ENCODE results near the gene NFATC2IP. TPM values are rescaled to one million over a fixed set of nuclear protein-coding genes. Genes with fewer than 3 reads are reported as not detected.
A peak's percentile ranks its signal among the peaks of the same experiment; 100 is the strongest.

The NFATC2IP gene
- total and polyA plus RNA-seq, 9 of the 15 experiments (the other 6 are each of a cell fraction or from before 2014, with no cell fraction given): 15.6 to 106 (median 46.9) TPM

GRCh38 chr16:28924762-28925385 lies 25.9 kb upstream of the NFATC2IP start, which contains the start of gene RABEP2 (continued):
- no peak for TF ChIP-seq ZNF318 (IDR thresholded peaks at IDR 0.05; ENCODE audit: borderline replicate concordance in 1 of 2, low read depth in 1 of 2)
- no peak for TF ChIP-seq NFXL1 (CRISPR knock-in tag; IDR thresholded peaks at IDR 0.05)
- no peak for TF ChIP-seq DMBX1 (CRISPR knock-in tag; IDR thresholded peaks at IDR 0.05; ENCODE audit: borderline replicate concordance)
- no peak for TF ChIP-seq HCFC1 (IDR thresholded peaks at IDR 0.05; ENCODE audit: low read depth, low read length)
- TF ChIP-seq MTF1 (CRISPR knock-in tag; IDR thresholded peaks at IDR 0.05; ENCODE audit: borderline replicate concordance): no peak
- TF ChIP-seq NELFE (IDR thresholded peaks at IDR 0.05; ENCODE audit: insufficient read depth, insufficient read length): no peak
- TF ChIP-seq, protein P1, sequence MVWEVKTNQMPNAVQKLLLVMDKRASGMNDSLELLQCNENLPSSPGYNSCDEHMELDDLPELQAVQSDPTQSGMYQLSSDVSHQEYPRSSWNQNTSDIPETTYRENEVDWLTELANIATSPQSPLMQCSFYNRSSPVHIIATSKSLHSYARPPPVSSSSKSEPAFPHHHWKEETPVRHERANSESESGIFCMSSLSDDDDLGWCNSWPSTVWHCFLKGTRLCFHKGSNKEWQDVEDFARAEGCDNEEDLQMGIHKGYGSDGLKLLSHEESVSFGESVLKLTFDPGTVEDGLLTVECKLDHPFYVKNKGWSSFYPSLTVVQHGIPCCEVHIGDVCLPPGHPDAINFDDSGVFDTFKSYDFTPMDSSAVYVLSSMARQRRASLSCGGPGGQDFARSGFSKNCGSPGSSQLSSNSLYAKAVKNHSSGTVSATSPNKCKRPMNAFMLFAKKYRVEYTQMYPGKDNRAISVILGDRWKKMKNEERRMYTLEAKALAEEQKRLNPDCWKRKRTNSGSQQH (CRISPR knock-in tag; IDR thresholded peaks at IDR 0.05): no peak; the same call in 1 of the 2 replicates
- no peak for TF ChIP-seq SNAPC5 (CRISPR knock-in tag; IDR thresholded peaks at IDR 0.05)
- TF ChIP-seq, protein P2, sequence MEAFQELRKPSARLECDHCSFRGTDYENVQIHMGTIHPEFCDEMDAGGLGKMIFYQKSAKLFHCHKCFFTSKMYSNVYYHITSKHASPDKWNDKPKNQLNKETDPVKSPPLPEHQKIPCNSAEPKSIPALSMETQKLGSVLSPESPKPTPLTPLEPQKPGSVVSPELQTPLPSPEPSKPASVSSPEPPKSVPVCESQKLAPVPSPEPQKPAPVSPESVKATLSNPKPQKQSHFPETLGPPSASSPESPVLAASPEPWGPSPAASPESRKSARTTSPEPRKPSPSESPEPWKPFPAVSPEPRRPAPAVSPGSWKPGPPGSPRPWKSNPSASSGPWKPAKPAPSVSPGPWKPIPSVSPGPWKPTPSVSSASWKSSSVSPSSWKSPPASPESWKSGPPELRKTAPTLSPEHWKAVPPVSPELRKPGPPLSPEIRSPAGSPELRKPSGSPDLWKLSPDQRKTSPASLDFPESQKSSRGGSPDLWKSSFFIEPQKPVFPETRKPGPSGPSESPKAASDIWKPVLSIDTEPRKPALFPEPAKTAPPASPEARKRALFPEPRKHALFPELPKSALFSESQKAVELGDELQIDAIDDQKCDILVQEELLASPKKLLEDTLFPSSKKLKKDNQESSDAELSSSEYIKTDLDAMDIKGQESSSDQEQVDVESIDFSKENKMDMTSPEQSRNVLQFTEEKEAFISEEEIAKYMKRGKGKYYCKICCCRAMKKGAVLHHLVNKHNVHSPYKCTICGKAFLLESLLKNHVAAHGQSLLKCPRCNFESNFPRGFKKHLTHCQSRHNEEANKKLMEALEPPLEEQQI (IDR thresholded peaks at IDR 0.05): no peak
- TF ChIP-seq NR2F6 (CRISPR knock-in tag; IDR thresholded peaks at IDR 0.05): no peak
- no peak for TF ChIP-seq DIDO1 (tag; IDR thresholded peaks at IDR 0.05; ENCODE audit: low read depth)
- TF ChIP-seq MAZ (CRISPR knock-in tag; conservative IDR thresholded peaks at IDR 0.05 in 1 of 2, IDR thresholded peaks at IDR 0.05 in 1 of 2): peak; percentile 17 to 30; a peak in 3 of 4 replicates
- TF ChIP-seq ZKSCAN3 (CRISPR knock-in tag; IDR thresholded peaks at IDR 0.05): no peak
- TF ChIP-seq ZNF445 (CRISPR knock-in tag; IDR thresholded peaks at IDR 0.05; ENCODE audit: low read depth): no peak
- TF ChIP-seq ZNF41 (CRISPR knock-in tag; conservative IDR thresholded peaks at IDR 0.05): no peak

Data from K562 (cell line).